Globus pallidus (tissue), 1 donor: ENCODE measurements around the gene DYRK3.
"Not testable (repeated sequence)": the region's sequence is repeated elsewhere in the genome, so short reads cannot be mapped to it uniquely, and the experiment has no call there.

ENCODE experiments used
- DNase-seq: peaks from one replicate; pipeline ENCODE4 v3.0.0-alpha.2; 2015; ENCODE audit warnings: low spot score

Gene DYRK3

GRCh38 chr1:206631085-206631509 is 4.2 kb upstream of the DYRK3 start:
- no peak for DNase-seq

DNA sequence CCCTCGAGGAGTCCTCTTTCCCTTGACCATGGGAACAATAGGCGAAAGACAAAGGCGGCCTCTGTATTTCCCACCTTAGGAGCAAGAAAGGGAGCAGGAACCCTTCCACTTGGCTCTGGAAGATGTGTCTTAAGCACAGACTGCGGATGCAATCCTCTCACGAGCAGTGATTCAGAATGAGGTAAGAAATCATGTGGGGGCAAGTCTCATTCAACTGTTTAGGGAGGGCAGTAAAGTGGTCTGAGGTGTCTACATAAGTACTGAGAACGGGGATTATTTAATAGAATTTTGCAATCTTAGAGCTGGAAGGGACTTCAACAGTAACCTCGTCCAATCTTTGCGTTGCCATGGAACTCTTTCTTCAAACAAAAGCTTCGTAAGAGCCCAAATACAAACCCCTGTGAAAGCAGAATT is 1.6 kb upstream of the DYRK3 start:
- DNase-seq = peak; percentile 15

- DNase-seq = peak; percentile 84
Measured at GRCh38 chr1:206634365-206635079, 814 bp upstream of the DYRK3 start.

- no peak for DNase-seq
Measured at GRCh38 chr1:206635978-206636345, 626 bp downstream of the DYRK3 start.

GRCh38 chr1:206636671-206637070 is 1.3 kb downstream of the DYRK3 start:
- DNase-seq = no peak

- no peak for DNase-seq
Measured at GRCh38 chr1:206637605-206638004, 2.3 kb downstream of the DYRK3 start.

DNA sequence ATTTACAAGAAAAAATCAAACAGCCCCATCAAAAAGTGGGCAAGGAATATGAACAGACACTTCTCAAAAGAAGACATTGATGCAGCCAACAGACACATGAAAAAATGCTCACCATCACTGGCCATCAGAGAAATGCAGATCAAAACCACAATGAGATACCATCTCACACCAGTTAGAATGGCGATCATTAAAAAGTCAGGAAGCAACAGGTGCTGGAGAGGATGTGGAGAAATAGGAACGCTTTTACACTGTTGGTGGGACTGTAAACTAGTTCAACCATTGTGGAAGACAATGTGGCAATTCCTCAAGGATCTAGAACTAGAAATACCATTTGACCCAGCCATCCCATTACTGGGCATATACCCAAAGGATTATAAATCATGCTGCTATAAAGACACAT is 6.7 kb downstream of the DYRK3 start:
- DNase-seq = not testable (repeated sequence)

- no peak for DNase-seq
Measured at GRCh38 chr1:206643118-206643698, 7.9 kb downstream of the DYRK3 start.

DNA sequence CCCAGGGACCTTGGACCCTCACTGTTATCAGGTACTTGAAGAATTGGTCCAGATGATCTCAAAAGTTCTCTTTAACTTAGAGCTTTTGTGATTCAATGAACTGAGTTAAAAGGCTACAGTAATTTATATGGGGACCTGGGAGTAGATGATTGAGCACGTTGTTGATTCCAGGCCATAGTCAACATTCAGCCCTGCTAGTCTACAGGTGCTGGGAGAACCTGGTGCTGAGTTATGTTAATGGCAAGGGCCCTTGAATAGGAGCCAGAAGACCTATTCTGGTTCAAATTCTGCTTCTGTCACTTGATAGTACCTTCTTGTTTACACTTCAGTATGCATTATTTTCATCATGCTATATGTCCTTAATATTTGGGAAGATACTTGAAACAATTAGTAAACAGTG is 11.2 kb downstream of the DYRK3 start:
- no peak for DNase-seq

DNA sequence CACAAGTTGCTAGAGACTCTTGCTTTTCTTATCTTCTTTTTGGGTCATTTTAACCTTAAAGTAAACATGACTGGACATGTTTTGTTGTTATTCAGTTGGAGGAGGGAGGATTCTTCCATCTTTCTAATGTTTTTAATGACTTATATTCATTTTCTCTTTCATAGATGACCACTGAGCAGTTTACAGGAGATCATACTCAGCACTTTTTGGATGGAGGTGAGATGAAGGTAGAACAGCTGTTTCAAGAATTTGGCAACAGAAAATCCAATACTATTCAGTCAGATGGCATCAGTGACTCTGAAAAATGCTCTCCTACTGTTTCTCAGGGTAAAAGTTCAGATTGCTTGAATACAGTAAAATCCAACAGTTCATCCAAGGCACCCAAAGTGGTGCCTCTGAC is 11.9 kb downstream of the DYRK3 start:
- DNase-seq = no peak

DNA sequence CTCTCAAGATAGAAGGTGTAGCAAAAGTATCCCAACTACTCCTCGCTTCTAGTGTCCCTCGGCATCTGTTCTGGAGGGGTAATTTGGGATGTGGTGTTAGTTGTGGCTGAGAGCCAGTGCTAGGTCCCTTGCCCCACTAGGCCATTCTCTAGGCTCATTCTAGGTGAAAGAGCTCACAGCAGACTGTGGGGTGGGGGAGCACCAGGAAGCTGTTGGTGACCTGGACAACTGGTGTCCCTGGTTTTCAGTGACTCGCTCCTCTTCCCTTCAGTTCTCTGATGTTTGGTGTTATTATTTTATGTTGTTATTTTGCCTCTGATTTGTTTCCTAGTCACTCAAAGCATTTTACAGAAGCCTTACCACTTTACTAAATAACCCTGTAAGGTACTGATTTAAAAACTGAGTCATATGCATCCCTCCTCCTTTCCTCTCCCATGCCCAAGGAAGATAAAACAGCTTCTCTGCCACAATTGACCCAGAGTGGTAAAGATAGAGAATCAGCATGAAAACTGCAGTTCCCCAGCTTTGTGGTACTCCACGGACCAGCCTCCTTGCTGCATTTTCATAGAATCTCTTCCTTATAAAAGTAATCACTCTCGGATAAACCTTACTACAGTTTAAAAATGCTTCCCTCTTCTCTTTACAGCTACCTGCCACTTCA is 14.1 kb downstream of the DYRK3 start:
- no peak for DNase-seq

GRCh38 chr1:206651014-206651413 is 15.7 kb downstream of the DYRK3 start:
- DNase-seq = no peak

DNA sequence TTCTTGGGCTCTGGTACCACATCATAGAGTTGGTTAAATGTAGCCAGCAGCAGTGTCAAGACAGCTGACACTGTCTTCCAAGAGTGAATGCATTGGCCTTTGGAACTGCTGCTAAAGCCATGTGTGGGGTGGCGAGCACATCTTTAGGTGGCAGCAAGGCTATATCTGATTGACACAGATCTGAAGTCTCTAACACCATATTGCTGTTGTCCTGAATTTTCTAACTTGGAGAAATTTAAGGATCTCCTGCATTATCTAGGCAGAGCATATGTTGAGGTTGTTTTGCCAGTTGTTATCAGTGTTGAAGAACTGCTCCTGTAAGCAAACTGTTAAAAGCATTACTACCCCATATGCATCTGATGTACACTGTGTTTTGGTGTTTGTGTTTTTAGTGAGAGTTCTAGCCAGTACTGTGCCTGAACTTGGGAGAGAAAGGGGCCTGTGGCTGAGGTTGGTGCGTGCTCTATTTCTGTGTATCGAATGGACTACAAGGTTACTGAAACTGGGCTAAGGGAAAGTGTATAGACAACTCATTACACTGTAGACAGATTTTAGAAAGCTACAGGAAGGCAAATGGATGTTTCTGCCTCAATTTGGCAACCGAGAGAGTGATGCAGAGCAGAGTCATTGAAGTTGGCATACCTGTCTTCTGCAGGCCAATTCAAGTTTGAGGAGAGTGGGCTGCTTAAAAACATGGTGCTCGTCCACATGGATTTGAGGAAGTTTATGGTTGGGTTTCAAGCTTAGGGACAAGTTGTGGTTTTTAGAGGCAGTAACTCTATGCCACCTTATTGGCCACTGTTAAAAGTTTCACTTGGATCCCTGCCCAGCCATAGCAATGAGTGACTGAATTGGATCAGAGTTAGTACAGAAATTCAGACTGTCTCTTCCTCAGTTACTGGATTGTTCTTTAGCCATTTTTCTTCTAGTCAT is 16.9 kb downstream of the DYRK3 start:
- no peak for DNase-seq

DNA sequence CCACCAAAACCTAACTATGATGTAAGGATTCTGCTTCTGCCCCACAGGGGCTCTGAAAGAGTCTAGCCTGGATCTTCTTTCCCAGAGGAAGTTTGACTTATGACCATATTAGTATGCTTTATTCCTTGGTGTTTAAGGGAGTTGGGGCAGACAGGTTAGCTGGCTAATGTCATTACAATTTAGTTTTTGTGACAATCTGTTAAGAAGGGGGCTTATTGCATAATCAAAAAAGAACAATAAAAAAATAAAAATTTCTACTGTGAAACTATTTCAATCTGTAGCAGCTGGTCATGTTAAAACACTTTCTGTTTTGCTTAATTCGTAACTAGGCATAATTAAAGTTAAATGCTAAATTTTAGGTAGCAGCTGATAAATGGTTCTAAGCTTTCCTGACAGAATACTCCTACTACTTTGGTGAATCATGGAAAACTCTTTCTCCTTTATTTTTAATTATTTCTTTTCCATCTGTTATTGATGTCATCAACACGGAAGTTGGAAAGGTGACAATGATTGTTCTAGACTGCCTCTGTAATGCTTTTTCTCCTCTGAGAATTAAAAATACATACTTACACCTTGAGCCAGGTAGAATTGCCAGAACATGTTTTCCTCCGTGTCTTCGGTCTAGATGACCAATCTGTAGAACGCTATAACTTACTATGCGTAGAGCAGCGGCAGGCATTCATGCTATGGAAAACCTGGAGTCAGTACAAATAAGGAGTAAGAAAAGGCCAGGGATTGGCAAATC is 18.6 kb downstream of the DYRK3 start:
- DNase-seq = no peak

DNA sequence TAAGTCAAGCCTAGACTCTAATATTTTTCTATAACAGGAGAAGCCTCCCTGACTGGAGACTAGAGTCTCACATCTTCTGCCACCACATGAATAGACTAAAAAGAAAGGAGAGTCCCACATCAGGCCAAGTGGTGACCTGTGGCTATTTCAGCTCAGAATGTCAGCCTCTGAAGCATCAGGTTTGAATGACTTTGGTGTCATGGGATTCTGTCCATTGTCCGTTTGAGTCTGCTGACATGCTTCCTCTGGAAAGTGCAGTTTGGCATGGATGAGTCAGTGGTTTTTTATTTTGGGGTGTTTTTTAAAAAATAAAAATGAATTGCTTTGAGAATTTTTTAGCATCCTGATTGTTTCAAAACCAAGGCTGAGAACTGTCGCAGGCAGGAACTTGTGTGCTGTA is 19.5 kb downstream of the DYRK3 start:
- no peak for DNase-seq

GRCh38 chr1:206655471-206655882 is 20.1 kb downstream of the DYRK3 start:
- DNase-seq = no peak

DNA sequence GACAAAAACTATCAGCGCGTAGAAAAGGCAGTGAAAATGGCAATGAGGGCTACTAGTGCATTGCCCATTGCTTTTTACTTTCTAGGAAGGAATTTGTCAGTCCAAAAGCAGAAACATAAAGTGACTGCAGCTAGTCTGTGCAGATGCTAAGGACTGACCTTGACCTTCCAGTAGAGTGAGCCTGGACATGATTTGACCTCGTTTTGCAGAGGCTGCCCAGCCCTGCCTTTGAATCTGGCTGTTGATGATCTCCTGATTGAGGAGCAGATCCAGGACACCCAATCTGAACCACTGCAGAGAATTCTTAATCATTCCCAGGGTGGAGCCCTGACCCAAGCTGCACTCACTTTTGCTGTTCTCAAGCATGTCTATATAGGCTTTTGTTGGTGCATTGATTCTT is 21.6 kb downstream of the DYRK3 start:
- no peak for DNase-seq

- no peak for DNase-seq
Measured at GRCh38 chr1:206657751-206658150, 22.4 kb downstream of the DYRK3 start.

- no peak for DNase-seq
Measured at GRCh38 chr1:206658264-206658980, 23.1 kb downstream of the DYRK3 start.

DNA sequence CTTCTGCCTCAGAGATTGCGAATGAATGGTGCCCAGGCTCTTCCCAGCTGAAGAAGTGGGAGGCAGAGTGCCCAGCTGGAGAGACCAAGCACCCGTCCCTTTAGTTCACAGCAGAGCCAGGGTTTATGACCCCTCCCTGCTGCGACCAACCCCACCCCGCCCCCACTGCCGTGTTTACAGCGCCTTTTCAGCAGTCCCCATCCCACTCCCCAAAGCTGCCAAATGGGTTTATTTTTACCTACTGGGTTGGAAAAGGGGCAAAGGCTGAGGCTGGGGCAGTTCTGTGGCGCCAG is 23.6 kb downstream of the DYRK3 start:
- no peak for DNase-seq

DNA sequence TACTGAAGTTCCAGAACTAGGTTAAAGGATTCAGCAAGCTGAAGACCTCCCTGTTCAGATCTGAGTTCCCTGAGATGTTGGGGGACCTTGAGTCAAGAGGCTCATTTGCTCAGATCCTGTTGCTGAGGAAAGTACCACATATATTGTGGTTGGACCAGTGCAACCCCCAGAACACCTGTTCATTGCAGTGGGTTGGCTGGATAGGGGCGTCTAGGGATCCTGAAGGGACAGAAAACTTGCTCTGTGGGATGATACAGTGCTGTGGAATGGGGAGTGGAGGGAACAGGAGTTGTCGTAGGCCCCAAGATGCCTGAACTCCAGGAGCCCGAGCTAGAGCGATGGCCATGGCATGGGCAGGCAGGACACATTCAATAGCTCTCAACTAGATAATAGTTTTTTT is 24.8 kb downstream of the DYRK3 start:
- no peak for DNase-seq
